DMS79 treated with DMSO at 0.1 percent for 48 hours (cell line): ENCODE results near the gene MCAT.

ENCODE experiments used
- DNase-seq: peaks from one replicate; lab custom pipeline; 2025; lab: John Stamatoyannopoulos, UW

The MCAT gene

GRCh38 chr22:43172191-43172590 lies 29.0 kb upstream of the MCAT start:
- no peak for DNase-seq

GRCh38 chr22:43171607-43172006 lies 28.4 kb upstream of the MCAT start:
- DNase-seq, result no peak

GRCh38 chr22:43171019-43171491 lies 27.9 kb upstream of the MCAT start:
- no peak for DNase-seq

- DNase-seq, result no peak
Observed at GRCh38 chr22:43170131-43170480, 26.9 kb upstream of the MCAT start.

- DNase-seq, result peak; percentile 36
Observed at GRCh38 chr22:43169310-43170130, 26.3 kb upstream of the MCAT start.

- no peak for DNase-seq
Observed at GRCh38 chr22:43168471-43169309, 25.5 kb upstream of the MCAT start.

GRCh38 chr22:43167001-43167589 lies 23.9 kb upstream of the MCAT start:
- no peak for DNase-seq

- no peak for DNase-seq
Observed at GRCh38 chr22:43166132-43166930, 23.1 kb upstream of the MCAT start.

GRCh38 chr22:43164636-43165035 lies 21.4 kb upstream of the MCAT start:
- no peak for DNase-seq

GRCh38 chr22:43163241-43163795 lies 20.1 kb upstream of the MCAT start:
- no peak for DNase-seq

GRCh38 chr22:43162412-43163150 lies 19.4 kb upstream of the MCAT start:
- no peak for DNase-seq

GRCh38 chr22:43160497-43161126 lies 17.4 kb upstream of the MCAT start:
- no peak for DNase-seq

GRCh38 chr22:43159484-43160178 lies 16.4 kb upstream of the MCAT start:
- no peak for DNase-seq

GRCh38 chr22:43158778-43159483 lies 15.7 kb upstream of the MCAT start:
- no peak for DNase-seq

- no peak for DNase-seq
Observed at GRCh38 chr22:43157874-43158546, 14.8 kb upstream of the MCAT start.

- no peak for DNase-seq
Observed at GRCh38 chr22:43156413-43156812, 13.2 kb upstream of the MCAT start.

- DNase-seq, result no peak
Observed at GRCh38 chr22:43155789-43156188, 12.6 kb upstream of the MCAT start.

- no peak for DNase-seq
Observed at GRCh38 chr22:43154887-43155536, 11.8 kb upstream of the MCAT start.
